NCI-H2227 treated with DMSO at 0.1 percent for 48 hours (cell line): Measurements from ENCODE around the gene ZIC1.

ENCODE experiments used
- DNase-seq: peaks from one replicate; lab custom pipeline; 2025; lab: John Stamatoyannopoulos, UW

The ZIC1 gene

GRCh38 chr3:147409143-147410115, at the start of gene ZIC1:
TSS of gene ZIC1 (plus strand) at chr3:147409365. CDS start at chr3:147410113, 748 bp downstream.
- no peak for DNase-seq

DNA sequence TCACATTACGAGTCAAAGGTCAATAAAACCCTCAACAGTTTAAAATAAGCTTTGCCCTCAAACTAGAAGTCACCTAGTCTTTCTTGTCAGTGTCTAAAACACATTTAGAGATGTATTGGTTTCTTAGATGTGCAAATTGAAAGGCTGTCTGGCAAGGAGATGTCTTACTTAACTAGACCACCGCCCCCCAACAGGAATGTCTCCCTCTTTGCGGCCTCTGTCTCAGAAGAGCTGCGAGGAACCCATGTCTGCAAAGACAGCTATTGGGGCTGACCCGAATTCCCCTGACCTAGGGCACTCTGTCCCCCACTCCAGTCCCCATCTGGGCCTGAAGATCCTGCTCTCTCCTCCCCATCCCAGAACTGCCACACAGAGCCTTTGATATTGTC, 49.1 kb upstream of the ZIC1 start:
- DNase-seq = no peak

- DNase-seq = no peak
Measured at GRCh38 chr3:147360646-147361453, 48.3 kb upstream of the ZIC1 start.

DNA sequence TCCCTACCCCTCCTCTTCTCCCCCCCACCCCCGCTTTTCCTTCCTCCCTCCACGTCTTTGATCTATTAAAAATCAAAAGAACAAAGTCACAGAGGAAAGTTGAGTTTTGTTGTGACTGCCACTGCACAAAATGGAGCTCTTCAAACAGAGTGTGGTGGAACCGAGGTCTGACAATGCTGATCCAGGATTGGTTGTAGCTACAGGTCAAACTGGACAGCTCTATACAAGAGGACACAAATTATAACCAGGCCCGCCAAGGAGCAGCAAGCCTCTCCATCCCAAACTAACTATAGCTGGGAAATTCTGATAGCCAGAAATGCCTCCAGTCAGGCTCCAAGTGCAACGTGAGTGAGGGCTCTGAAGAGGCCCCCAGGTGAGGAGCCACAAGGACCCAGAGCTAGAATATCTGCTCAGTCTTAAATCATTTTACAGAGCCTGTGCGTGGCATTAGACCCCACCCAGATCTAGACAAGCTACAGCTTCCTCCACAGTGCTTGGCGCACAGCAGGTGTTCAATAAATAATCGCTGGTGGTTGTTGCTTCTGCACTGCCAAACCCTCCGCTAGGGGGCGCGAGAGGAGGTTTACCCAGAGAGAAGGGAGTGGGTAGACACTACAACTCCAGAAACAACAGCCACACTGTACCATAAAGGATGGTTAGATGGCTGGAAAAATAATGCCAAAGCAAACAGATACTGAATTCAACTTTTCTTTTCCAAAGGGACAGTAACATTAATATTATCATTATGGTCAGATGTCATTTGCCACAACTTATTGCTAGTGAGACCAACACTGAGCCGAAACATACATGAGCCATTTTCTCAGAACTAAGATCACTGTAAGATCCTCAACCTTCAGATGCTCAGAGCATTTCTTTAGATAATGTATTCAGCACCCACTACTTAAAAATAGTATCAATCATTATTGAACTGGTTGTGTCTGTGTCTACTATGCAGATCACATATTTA, 47.4 kb upstream of the ZIC1 start:
- DNase-seq = no peak

DNA sequence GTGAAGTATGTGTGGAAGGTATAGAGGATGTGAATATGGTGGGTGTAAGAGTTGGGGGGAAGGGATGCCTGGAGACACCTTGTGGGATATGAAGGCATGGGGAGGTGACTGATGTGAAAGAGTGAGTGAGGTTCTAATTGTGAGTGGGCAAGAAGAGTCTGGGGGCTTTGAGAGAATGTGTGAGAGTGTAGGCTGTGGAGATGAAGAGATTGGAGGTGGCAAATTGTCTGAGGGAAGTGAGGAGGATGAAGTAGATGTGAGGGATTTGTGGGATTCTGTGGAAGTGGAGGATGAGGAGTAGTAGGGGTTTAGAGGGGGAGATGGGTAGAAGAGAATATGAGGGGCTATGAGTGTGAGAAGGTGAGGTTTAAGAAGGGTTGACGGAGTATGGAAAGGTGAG, 44.4 kb upstream of the ZIC1 start:
- no peak for DNase-seq

GRCh38 chr3:147365196-147366115, 43.7 kb upstream of the ZIC1 start:
- DNase-seq = no peak

- no peak for DNase-seq
Measured at GRCh38 chr3:147367676-147368075, 41.5 kb upstream of the ZIC1 start.

DNA sequence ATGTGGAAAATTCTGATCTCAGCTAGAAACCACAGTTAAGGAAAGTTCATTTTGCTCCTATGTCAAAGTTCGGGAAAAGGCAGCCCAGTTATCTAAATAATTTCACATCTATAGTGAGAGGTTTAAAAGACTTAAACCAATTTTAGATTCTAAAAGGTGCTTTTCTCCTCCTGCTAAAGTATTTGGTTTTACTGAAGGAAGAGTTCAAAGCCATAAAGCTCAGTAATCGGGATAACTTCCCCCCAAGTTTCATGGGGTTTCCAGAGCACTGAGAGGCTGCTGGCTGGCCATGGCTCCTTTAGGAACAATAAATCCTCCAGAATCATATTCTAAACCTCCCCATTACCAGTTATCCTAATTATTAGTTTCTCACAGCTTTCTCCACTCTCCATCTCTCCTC, 41.0 kb upstream of the ZIC1 start:
- no peak for DNase-seq

- DNase-seq = no peak
Measured at GRCh38 chr3:147368561-147369221, 40.5 kb upstream of the ZIC1 start.

DNA sequence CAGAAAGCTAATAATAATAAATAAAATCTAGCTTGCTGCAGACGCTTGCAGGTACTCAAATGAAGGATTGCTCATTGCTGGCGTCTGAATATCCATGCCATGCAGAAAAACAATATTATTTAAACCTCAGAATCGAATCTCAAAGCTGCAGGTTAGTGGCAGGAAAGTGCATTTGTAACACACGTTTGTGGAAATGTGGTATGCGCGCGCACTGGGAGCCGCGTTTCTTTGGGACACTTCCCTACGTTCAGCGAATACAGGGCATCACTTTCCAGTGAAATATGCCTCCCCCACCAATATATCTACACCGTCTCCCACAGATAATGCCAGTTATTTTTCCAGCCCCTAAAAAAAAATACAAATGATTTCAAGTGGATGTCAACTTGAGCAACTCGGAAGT, 39.9 kb upstream of the ZIC1 start:
- DNase-seq = no peak

DNA sequence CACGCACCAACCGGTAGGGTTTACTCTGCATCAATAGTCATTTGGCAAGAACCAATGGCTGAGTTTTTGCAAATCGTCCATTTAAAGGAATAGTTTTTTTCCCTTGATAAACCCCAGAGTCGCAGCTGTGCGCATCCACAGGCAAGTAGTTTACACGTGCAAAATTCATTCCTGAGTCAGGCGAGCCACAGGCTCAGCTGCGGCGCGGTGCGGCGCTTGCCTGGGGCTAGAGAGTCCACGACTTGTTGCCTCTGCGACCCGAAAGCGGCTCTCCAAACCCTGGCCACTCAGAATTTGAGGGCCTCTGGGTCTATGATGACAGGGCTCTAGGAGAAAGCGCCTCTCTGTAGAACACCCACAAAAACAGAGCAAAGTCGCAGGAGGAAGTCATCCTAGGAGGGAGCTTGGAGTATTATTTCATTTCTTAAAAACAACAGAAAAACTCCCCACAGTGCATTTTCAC, 39.5 kb upstream of the ZIC1 start:
- no peak for DNase-seq

DNA sequence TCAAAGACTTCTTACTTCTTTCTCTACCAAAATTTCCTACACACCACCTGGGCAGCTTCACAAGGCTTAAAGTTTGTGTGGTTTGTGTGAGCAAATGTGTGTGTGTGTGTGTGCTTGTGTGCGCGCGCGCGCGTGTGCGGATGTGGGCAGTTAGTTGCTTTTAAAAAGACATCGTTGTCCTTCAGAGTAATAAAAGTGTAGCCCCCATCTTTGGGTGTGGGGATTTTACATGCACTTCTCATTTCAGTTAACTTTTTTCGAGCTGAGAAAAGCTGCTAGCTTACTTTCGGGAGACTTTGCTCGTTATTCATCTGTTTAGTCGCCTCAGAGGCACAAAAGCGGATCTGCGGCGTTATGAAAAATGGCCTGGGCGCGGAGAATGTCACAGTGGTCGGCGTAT, 38.8 kb upstream of the ZIC1 start:
- no peak for DNase-seq

- DNase-seq = no peak
Measured at GRCh38 chr3:147371140-147371539, 38.0 kb upstream of the ZIC1 start.

DNA sequence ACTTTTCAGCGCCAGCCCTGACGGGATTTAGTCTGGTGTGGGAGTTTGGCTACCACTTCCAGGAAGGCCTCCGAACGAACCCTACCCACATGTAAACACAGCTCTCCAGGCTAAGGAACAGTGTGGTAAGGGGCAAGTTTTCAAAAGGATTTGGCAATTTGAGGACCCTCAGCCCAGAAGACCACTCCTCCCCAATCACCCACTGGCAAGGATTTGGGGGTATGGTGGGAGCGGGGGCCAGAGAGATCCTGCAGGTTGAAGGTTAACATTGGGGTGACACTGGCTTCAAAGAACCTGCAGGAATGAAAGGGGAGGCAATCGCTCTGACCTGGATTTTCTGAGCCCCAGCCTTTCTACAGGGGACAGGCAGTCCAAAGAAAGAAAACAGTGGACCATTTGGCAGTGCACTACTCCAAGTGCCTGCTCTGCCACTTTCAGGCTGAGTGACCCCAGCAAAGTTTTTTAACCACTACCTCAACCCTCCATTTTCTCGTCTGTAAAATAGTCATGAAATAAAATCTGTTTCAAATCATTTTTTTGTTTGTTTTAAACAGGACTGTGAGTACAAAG, 37.3 kb upstream of the ZIC1 start:
- no peak for DNase-seq

GRCh38 chr3:147372525-147373027, 36.6 kb upstream of the ZIC1 start:
- no peak for DNase-seq

- no peak for DNase-seq
Measured at GRCh38 chr3:147373301-147373700, 35.9 kb upstream of the ZIC1 start.

GRCh38 chr3:147377412-147378367, 31.5 kb upstream of the ZIC1 start:
- no peak for DNase-seq

DNA sequence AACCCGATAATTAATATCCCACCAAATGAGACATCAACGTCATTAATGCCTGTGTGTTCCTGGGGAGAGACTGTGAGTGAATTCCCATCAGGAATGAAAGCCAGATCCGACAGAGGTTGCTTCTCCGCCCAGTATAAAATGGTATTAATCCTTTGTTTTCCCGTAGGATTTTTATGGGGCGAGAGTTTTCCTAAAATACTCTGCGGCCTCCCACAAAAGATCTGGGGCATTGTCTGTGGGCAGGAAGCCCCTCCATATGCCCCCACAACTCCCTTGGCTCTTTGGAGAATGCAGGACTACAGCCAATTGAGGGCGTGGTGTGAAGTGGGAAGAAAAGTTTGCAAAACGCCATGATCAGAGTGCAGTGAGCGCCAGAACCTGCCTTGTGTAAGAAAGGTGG, 29.5 kb upstream of the ZIC1 start:
- DNase-seq = no peak
